Tibial nerve (tissue), 4 donors: Measurements from ENCODE around the gene B3GNT8.

Experiments used
- CTCF ChIP-seq, 5 experiments: fragments of 200-600 bp in 3 of 5; fragments of 450-650 bp in 2 of 5; sonication (generic) in 3 of 5; IDR thresholded peaks; one replicate each; pipeline ENCODE4 v1.5.1; 2016 to 2019; ENCODE audit warnings: antibody characterized with exemption in 5 of 5, mild to moderate bottlenecking in 3 of 5, moderate library complexity in 2 of 5
- EP300 ChIP-seq, 2 donors: sonication (generic); formaldehyde crosslinking; IDR thresholded peaks; one replicate each; pipeline ENCODE4 v1.6.1; 2017; ENCODE audit warnings: antibody characterized with exemption in 2 of 2, mild to moderate bottlenecking in 1 of 2
- POLR2A ChIP-seq, 2 donors: fragments of 450-650 bp; IDR thresholded peaks; one replicate each; pipeline ENCODE4 v1.6.1; 2017; ENCODE audit warnings: antibody characterized with exemption in 2 of 2, mild to moderate bottlenecking in 2 of 2, moderate library complexity in 2 of 2

DNA sequence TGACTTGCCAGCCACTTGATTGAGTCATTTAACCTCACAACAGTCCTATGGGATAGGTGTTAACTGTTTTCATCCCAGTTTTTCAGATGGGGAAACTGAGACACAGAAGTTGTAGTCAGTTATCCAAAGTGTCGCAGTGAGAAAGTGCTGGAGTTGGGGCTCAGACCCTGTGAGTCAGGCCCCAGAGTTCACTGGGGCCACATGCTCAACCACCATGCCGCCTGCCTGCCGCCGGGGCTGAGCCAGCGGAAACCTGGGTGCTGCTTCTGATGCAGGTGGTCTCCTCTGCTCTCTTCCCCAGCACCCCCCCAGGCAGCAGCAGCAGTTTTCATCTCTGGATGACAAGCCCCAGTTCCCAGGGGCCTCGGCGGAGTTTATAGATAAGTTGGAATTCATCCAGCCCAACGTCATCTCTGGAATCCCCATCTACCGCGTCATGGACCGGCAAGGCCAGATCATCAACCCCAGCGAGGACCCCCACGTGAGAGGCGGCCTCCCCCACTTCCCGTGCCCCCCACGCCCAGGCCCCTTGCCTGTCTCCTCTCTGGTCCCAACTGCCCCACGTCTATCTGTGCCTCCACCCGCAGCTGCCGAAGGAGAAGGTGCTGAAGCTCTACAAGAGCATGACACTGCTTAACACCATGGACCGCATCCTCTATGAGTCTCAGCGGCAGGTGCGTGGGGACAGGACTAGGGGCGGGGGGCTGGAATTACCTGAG is 16.7 kb downstream of the B3GNT8 start:
- TF ChIP-seq CTCF (IDR thresholded peaks at IDR 0.05) (no peak), POLR2A (IDR thresholded peaks at IDR 0.05) (no peak), EP300 (IDR thresholded peaks at IDR 0.05) (no peak)
